ENCODE results near the gene ATG14.
A peak's percentile ranks its signal among the peaks of the same experiment; 100 is the strongest.
"Not testable (repeated sequence)": the region's sequence is repeated elsewhere in the genome, so short reads cannot be mapped to it uniquely, and the experiment has no call there.

ATG14 gene
- 64.0 to 71.5 reads per million in 2 donors for total RNA-seq

- peak; percentile 59 for DNase-seq
These were observed at the start of gene ATG14 for GRCh38 chr14:55411426-55412389. TSS of gene ATG14 (minus strand) at chr14:55411830. CDS start at chr14:55411822, 8 bp downstream.

GRCh38 chr14:55458800-55459515 lies 47.3 kb upstream of the ATG14 start:
- DNase-seq = no peak

GRCh38 chr14:55457496-55457895 lies 45.9 kb upstream of the ATG14 start:
- no peak for DNase-seq

GRCh38 chr14:55456411-55456810 lies 44.8 kb upstream of the ATG14 start:
- DNase-seq = not testable (repeated sequence)

- no peak for DNase-seq
These were observed 42.8 kb upstream of the ATG14 start for GRCh38 chr14:55454264-55455002.

- no peak for DNase-seq
These were observed 40.3 kb upstream of the ATG14 start for GRCh38 chr14:55451950-55452349.

- DNase-seq = no peak
These were observed 39.8 kb upstream of the ATG14 start for GRCh38 chr14:55451398-55451797.

GRCh38 chr14:55450987-55451386 lies 39.4 kb upstream of the ATG14 start:
- no peak for DNase-seq

GRCh38 chr14:55450539-55450938 lies 38.9 kb upstream of the ATG14 start:
- no peak for DNase-seq

GRCh38 chr14:55450124-55450523 lies 38.5 kb upstream of the ATG14 start:
- no peak for DNase-seq

GRCh38 chr14:55449116-55449515 lies 37.5 kb upstream of the ATG14 start:
- no peak for DNase-seq

- DNase-seq = no peak
These were observed 36.5 kb upstream of the ATG14 start for GRCh38 chr14:55448141-55448614.

- no peak for DNase-seq
These were observed 35.2 kb upstream of the ATG14 start for GRCh38 chr14:55446833-55447232.

GRCh38 chr14:55446127-55446736 lies 34.6 kb upstream of the ATG14 start:
- DNase-seq = peak; percentile 41

- DNase-seq = no peak
These were observed 29.7 kb upstream of the ATG14 start for GRCh38 chr14:55441286-55441685.

GRCh38 chr14:55440385-55440784 lies 28.8 kb upstream of the ATG14 start, which contains the start of gene TBPL2:
TSS of gene TBPL2 (minus strand) at chr14:55440616. CDS start at chr14:55440449, 167 bp downstream.
- DNase-seq = no peak

- no peak for DNase-seq
These were observed 26.5 kb upstream of the ATG14 start for GRCh38 chr14:55438066-55438683.

- DNase-seq = no peak
These were observed 25.3 kb upstream of the ATG14 start for GRCh38 chr14:55436931-55437330.

- DNase-seq = no peak
These were observed 24.9 kb upstream of the ATG14 start for GRCh38 chr14:55436519-55436918.

- no peak for DNase-seq
These were observed 23.2 kb upstream of the ATG14 start for GRCh38 chr14:55434805-55435174.

- DNase-seq = no peak
These were observed 22.5 kb upstream of the ATG14 start for GRCh38 chr14:55433880-55434804.
